Raji (cell line): ENCODE data around the gene SGMS1.
A peak's percentile ranks its signal among the peaks of the same experiment; 100 is the strongest.

Source experiments
- POLR2A ChIP-seq: IDR thresholded peaks from 2 replicates; pipeline ENCODE4 v1.6.1; 2011; ENCODE audit warnings: low read depth, low read length, control low read depth; ENCODE audit not compliant: insufficient read depth

SGMS1 gene

DNA sequence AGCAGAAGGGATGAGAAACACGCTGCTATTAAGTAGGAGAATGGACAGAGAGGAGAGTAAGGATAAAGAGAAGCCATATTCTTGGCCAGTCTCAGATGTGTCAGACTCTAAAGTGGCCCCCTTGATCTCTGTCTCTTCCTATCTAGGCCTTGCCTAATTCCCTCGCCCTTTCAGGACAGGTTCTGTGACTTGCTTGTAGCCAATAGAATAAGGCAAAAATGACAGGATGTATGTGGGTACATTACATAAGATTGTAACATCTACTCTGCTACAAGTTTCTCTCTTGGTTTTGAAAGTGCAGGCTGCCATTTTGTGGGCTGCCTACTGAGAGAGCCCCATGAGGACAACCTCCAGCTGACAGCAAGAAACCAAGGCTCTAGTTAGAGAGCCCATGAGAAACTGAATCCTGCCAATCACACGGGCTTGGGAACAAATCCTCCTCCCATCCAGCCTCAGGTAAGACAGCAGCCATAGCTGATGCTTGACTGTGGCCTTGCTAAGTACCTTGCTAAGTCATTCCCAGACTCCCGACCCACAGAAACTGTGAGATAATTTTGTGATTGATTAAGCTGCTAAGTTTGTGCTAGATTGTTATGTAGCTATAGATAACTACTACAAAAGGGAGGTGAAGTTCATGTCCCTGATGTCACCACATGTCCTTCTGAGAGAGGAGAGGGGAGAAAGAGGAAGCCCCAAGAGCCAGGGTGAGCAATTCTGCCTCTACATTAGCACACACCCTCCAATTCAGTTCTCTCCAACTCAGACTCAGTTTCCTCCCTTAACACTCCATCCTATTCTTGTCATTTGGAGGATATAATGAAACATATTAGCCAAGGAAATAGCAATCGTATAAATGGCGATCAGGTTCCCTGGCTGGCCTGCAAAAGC lies 185.5 kb downstream of the SGMS1 start:
- TF ChIP-seq POLR2A, result no peak

DNA sequence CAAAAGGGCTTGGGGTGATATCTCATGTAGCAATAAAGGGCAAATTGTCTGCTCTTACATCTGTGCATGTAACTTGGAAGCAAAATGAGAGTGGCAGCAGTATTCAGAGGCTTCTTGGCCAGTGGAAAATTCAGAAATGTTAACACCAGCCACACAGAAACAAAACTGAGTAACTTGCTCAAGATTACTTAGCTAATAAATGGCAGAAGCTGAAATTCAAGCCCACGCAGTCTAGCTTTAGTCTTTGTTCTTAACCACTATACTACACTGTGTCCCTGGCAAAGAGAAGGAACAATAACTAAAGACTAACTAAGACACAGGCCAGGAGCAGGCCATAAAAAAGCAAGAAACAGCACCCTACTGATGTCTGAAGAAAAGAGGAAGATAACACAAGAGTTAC lies 186.5 kb downstream of the SGMS1 start:
- TF ChIP-seq POLR2A, result no peak

DNA sequence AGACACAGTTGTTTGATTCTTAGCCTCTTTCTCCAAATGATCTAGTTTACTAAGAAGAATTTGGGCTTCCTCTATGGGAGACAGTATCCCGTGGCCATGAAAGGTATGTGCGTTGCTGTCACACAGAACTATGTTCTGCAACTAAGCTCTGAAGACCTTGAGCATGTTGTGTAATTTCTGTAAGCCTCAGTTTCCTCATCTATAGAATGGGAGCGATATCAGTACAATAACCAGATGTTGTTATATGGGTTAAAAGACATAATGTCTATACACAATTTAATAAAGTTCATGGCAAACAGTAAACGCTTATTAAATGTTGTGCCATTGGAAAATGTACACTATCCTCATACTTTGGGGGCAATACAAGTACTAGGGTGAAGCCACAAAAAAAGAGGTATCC lies 187.0 kb downstream of the SGMS1 start:
- TF ChIP-seq POLR2A, result no peak

DNA sequence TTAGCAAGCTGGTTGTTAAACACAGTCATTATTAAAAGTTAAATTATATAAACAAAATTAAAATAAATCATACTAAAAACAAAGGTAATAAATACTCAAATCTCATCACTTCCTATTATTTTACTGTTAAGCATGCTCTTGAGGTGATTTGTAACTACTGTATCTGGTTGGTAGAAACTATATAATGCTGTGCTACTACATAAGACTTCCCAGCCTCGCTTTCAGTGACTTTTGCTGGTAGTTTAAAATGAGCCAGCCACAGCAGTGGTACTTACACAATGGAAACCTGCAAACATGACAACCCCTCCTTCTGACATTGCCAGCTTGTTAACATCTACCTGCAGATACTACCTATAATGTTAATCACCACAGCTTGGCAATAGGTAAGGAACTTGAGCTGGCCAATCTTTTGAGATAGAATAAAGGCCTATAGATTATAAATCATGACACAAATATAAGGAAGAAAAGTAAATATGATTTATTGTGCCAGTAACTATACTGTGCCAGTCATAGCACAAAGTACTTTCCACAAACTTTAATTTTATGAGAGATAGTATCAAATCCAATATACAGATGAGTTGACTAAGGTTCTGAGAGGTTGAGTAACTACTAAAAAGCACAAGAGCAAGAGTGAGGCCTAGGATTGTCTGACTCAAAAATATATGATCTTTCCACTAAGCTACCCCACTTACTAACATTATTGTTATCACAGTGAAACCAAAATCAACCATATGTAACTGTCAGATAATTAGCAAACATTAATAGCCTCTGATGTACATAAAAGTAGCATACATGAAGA lies 191.3 kb downstream of the SGMS1 start:
- TF ChIP-seq POLR2A, result no peak

DNA sequence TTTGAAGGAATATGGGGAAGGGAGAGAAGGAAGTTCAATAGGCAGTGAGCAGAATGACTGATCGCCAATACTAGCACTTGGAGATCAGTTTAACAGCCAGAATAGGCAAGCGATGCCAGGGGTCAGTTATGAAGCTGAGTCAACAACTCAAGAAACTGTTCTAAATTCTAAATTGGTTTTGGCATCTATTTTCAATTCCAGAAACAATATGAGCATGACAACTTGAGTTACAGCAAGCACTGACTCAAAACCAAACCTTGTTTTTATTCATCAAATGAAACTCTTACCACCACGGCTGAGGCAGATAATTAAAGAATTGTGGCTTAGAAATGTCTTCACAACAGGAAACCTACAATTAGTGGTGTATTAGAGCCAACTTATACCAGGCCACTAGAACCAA lies 192.0 kb downstream of the SGMS1 start:
- TF ChIP-seq POLR2A, result no peak

DNA sequence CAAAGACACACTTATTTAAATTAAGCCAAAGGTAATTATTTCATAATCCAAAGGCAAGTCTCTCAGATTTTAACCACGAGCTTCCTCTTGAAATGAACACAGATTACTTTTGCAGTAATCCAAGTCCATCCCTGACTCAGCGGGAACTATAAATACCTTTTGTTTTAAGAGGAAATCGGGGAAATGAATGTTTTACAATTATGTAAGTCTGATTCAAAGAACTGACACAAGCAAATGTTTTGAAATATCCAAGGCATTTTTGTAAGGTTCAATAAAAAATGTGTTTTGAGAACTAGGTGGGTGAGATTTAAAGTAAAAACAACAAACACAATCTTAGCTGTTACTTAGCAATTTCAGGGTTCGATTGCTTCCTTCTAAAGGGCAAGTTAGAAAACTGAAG lies 192.6 kb downstream of the SGMS1 start:
- no peak for TF ChIP-seq POLR2A

DNA sequence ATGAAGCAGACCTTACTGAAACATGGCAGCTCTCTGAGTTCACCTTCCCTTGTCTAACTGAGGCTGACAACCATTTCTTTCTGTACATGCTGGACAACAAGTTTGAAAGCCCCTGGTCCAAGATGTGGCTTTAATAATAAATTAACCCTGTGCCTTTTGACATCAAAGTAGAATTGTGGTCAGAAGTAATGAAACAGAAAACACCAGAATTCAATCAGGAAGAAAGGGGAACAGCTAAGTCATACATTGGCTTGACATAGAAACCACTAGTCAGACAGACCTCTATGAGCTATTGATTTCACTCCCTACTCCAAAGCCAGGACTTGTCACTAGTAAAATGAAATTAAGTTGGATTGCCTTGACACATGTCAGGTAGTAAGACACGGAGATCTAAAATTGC lies 197.3 kb downstream of the SGMS1 start:
- TF ChIP-seq POLR2A, result no peak

DNA sequence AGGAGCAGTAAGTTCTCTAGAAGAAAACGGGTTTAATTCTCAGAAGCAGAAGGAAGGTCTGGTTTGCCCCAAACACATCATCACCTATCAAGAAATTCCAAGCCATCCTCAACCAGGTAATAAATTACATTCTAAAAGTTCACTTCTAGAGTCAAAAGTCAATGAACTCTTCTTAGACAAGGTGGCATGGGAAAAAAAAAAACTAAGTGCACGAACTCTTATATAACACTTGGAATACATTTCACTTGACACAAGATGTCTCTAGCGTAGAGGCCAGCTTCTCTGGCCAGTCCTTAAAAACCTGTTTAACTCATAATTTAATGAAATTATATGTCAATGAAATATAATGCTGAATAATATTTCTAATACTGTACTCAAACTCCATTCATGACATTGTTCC lies 200.3 kb downstream of the SGMS1 start:
- no peak for TF ChIP-seq POLR2A

DNA sequence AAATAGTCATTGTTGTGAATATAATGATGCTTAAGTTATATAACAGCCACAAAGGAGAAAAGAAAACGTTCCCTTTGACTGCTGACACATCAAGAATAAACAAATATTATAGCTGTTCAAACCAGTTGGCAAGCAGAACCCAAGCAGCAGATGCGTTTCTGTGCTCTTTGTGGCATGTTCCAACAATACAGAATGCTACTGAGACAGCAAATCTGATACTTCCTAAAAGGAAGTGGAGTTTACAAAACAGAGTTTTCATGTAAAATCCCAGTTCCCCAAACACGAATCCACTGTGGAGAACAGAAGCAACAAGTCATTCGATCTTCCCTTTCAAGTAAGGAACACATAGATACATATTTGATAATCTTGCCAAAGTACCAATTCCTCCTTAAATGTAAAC lies 201.5 kb downstream of the SGMS1 start:
- no peak for TF ChIP-seq POLR2A

DNA sequence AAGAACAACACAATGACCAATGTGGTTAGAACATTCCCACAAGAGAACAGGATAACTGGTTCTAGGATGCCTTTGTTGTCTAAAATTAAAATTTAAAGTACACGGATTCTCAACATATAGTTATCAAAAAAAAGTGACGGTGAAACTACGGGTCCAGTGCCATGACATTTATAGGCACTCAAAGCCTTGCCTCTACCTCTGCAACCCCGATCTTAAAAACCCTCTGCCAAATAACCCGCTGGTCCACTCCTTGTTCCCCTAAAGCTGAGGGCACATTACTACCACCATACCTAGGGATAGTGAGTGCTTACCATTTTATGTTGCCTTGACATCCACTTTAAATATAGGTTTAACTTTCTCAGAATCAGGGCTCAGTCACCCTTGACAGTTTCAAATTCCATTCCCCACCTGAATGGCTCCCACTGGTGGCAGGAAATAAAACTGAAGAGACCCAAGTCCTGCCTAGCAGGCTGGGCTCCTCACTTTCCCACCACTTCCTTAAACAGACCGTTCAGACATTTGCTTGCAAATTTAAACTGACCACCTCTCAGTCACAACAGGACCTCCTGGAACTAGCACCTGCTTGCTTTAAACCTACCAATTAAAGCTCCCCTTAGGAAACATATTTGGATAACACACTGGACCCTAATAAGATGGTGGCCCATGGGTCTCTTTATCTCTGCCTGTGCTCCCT lies 202.6 kb downstream of the SGMS1 start:
- TF ChIP-seq POLR2A, result no peak

DNA sequence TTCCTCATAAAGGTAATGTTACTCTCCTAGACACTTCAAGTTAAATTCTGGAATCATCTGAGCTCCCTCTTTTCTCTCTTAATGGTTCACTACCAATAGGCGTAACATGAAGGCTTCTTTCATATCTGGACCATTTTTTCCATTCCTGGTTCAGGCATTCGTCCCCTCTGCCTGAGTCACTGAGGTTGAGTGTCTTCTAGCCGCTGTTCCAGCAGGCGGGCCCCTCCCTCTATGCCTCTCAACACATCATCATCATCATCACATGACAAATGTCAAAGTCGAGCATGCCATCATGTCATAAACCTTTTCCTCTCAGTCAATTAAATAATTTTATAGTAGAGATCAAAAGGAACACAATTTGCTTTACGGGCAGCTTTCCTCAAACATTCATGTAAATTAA lies 203.6 kb downstream of the SGMS1 start:
- TF ChIP-seq POLR2A, result no peak

DNA sequence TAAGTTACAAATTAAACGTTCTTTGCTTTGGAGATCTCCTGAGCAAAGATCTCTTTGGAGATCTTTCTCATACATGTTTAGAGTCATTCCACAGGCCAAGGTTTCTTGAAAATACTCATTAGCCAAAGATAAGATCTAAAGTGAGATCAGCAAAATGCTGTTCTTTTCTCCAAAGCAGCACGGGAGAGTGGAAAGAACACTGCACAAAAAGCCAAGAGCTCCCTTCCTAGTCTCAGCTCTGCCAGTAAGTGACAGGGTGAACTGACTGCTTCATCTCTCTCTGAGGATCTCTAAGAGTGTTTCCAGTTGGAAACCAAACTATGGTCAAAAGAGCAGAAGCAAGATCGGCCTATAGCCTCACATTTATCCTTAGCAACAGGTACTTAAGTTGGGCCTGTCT lies 204.0 kb downstream of the SGMS1 start:
- TF ChIP-seq POLR2A, result no peak

DNA sequence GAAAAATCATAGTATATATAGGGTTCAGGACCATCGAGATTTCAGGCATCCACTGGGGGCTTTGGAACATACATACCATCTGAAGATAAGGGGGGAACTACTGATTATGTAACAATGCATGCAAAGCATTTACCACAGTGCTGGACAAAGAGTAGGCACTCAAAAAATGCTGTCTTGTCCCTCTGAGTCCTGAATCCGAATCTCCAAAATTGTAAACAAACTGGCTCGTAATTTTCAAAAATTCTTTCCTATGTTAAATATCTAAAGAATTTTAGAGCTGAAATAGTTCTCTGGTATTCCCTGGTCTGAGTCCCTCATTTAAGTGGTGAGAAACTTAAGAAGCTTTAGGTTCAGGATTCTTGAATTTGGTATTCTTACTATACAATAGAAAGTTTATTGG lies 204.7 kb downstream of the SGMS1 start:
- TF ChIP-seq POLR2A, result no peak

DNA sequence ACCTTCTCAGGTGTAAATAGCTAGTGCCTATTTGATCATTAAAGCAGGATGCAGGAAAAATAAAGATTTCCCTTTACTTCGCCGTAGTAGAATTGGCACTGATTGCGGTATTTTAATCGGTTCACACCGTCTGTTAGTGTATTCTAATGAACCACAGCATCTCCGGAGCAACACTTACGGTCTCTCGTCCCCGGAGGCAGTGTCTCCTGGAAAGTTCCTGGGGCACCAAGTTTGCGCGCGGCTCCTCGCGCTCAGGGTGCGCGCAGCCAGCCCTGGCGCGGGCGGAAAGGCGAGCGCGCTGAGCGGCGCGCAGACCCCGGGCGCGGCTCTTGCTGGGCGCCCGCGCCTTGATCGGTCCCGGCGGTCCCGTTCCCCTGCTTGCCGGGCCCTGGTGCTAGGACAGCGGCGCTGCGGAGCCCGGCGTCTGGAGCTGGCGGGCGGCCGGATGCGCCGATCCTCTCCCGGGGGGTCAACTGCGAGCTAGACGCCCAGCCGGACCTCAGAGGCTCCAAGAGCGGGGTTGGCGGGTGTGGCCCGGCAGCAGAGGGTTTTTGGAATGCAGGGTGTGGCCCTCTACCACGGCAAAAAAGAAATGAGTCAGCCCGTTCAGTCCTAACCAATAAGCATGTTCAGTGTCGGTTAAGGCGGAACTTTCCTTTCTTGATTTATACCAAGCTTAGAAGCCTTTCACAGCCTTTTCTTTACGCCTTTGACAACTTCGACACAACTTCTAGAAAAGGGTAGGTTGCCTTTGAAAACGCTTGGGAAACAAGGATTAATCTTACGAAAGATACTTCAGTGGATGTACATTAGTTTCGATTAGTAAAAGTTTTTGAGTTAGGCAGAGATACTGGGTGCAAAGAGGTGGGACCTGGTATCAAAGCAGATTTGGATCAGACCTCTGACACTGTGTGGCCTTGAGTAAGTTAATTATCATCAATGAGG lies 205.6 kb downstream of the SGMS1 start:
- peak; percentile 45; the same call in 1 of the 2 replicates for TF ChIP-seq POLR2A
